GM19328 (cell line): ENCODE results near the gene PSMB8.
"Not testable (repeated sequence)": the region's sequence is repeated elsewhere in the genome, so short reads cannot be mapped to it uniquely, and the experiment has no call there.

ENCODE experiments used
- ATAC-seq: cut with Tn5 transposase; IDR thresholded peaks from one replicate; pipeline ENCODE4 v1.9.1; 2021; ENCODE audit warnings: mild to moderate bottlenecking, moderate library complexity; ENCODE audit not compliant: unreplicated experiment

The PSMB8 gene

DNA sequence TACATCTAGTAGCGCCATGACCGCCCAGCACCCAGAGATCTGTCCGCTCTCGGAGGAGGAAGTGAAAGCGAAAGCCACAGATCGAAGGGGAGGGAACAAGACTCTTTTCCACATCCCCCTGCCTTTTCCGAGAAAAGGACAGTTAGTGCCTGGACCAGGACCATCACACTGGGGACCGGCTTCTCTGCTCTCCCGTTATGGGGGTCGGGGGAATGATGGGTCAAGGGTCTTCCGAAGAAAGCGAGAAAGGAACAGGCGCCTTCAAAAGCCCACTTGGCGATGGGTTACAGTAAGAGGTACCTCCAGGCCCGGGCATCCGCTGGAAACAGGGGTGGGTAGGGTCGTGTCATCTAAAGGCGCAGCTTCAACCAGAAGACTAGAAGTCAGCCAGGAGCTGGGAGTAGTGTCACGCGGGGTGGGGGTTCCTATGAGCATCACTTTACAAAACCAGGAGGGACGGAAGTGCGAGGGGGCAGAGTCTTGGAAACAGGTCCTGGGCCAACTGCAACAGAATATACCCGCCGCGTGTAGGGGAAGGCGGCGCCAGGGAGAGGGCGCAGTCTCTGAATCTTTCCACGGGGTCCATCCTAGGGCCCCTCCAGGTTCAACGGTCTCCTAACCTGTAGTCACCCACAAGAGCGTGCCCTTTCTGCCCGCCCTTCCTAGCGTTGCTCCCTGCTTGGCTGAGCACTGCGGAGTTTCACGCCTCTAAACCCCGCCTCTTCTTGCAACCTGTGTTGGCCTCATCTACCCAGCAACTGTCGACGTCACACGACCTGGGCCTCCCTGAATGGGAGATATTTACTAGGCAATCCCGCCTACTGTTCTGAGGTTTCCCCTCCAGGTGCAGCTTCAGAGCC is at the start of gene PSMB8:
PSMB8 (minus strand) TSS at position 69 of the 860 bp plus-strand sequence; CDS start at position 18, 51 bp downstream.
- peak; percentile 68 for ATAC-seq

DNA sequence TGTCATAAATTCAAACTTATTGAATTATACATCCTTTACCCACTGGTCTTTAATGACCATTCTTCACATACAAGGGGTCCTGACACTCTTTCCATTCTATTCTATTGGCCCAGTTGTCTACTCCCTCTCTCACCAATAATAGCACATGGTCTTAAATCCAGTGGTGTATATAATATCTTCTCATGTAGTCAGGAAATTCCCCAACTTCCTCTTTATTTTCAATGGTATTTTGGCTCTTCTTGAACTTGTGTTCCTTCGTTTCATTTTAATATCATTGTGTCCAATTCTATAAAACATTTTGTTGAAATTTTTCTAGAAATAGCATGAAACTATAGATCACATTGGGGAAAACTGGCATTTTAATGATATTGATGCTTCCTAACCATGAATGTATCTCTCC is 47.0 kb upstream of the PSMB8 start:
- ATAC-seq, result no peak

GRCh38 chr6:32889533-32889932 is 45.7 kb upstream of the PSMB8 start:
- no peak for ATAC-seq

- ATAC-seq, result no peak
Measured at GRCh38 chr6:32888576-32888975, 44.7 kb upstream of the PSMB8 start.

GRCh38 chr6:32887616-32888015 is 43.8 kb upstream of the PSMB8 start:
- ATAC-seq, result no peak

- no peak for ATAC-seq
Measured at GRCh38 chr6:32886681-32887383, 43.0 kb upstream of the PSMB8 start.

DNA sequence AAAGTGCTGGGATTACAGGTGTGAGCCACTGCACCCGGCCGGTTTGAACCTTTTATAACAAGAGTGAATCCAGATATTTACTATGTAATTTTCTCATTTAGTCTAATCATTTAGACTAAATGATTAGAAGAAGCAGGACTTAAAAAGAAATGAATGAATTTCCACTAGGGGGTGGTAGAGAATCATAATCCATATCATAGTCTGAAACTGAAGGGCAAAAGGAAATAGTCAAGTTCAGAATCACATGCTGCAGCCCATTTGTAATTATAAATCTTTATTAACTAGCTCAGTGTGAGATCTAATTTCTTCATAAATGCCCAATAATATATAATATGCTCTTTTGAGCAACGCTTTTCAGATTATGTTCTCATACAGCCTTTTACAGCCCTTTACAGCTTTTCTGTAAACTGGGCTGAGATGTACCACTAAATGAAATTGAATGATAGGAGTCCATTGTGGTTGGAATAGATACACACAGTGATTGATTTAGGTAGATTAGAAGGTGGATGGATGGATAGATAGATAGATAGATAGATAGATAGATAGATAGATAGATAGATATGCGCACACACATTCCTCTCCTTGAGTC is 41.9 kb upstream of the PSMB8 start:
- ATAC-seq, result no peak

DNA sequence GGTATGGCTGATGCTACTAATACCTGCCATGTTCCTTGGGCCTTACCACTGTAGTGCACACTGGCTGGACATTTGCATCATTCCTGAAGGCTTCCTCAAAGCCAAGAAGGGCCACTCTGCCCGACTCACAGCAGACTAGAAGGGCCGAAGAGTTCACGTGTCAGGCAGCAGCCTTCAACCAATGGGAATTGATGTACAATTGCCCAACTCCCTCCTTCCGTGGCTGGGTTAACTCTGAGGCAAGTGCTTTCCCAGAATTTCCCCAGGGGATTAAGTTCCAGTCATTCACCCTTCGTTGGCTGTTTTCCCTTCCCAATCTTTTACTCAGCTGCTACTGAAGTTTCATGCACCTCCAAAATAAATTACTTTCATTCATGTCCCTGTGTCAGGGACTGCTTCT is 39.9 kb upstream of the PSMB8 start:
- ATAC-seq, result no peak

DNA sequence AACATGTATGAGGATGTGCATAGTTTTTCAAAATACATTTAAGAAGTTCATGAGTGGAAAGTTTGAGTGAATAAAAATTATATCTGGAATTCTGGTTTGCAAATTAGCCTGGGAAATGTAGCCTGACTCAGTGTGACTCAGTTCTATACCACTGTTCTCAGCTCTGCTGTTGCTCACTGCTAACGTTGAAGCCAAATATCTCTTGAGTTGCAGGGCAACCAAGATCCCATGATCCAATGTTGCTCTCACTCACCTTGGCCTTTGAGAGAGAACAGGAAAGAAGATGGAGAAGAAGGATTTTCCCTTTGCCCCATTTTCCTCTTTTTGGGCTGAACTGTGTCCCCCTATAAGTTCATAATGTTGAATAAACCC is 39.0 kb upstream of the PSMB8 start:
- no peak for ATAC-seq

DNA sequence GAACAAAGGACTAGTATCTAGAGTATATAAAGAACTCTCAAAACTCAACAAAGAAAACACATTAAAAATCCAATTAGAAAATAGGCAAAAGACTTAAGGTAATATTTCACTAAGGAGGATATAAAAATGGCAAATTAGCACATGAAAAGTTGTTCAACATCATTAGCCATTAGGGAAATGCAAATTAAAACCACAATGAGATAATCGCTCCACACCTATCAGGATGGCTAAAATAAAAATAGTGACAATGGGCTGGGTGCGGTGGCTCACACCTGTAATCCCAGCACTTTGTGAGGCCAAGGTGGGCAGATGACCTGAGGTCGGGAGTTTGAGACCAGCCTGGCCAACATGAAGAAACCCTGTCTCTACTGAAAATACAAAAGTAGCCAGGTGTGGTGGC is 37.1 kb upstream of the PSMB8 start:
- ATAC-seq, result not testable (repeated sequence)

GRCh38 chr6:32879691-32880090 is 35.8 kb upstream of the PSMB8 start:
- no peak for ATAC-seq

DNA sequence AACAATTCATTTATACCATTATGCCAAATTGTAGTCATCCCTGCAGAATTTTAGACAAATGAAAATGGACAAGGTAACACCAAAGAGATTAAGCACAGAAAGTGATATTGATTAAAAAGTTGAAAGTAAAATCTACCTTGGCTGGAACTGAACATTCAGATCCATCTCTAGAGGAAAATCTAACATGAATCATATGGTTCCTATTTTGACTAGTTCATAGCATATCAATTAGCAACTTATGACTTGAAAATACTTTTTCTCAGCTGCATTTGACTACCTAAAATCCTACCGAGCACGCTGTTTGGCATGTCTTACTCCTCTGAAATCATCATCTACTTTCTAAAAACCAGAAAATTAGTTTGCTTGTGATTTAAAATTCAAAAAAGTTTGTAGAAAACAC is 32.8 kb upstream of the PSMB8 start:
- ATAC-seq, result no peak

DNA sequence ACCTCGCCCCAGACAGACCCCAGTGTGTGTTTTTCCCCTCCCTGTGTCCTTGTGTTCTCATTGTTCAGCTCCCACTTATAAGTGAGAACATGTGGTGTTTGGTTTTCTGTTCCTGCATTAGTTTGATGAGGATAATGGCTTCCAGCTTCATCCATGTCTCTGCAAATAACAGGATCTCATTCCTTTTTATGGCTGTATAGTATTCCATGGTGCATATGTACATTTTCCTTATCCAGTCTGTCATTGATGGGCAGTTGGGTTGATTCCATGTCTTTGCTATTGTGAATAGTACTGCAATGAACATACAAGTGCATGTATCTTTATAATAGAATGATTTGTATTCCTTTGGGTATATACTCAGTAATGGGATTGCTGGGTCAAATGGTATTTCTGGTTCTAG is 30.1 kb upstream of the PSMB8 start:
- ATAC-seq, result not testable (repeated sequence)

DNA sequence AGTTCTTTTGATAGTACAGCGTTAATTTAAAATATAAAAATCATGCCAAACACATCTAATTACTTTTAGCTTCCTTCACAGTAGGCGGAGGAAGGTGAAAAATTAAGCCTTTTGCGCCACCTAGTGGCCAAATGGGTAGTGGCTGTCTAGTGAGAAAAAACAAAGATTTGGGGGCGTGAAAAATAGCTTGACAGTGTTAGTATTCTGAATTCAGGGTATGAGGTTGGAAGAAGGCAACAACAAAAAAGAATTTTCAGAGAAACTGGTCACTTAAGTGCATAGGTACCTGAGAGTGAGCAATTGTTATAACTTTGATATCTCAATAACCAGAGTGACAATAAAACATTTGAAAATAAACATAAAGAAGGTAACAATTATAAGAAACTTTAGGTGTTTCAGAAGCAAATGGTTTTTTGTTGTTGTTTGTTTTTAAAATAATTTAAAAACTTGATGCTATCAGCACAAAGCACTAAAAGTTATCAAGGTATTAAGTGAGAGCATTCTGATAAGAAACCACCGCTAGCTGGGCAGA is 24.5 kb upstream of the PSMB8 start:
- ATAC-seq, result no peak

GRCh38 chr6:32867554-32868256 is 23.9 kb upstream of the PSMB8 start:
- ATAC-seq, result no peak

GRCh38 chr6:32867022-32867477 is 23.2 kb upstream of the PSMB8 start:
- ATAC-seq, result no peak

DNA sequence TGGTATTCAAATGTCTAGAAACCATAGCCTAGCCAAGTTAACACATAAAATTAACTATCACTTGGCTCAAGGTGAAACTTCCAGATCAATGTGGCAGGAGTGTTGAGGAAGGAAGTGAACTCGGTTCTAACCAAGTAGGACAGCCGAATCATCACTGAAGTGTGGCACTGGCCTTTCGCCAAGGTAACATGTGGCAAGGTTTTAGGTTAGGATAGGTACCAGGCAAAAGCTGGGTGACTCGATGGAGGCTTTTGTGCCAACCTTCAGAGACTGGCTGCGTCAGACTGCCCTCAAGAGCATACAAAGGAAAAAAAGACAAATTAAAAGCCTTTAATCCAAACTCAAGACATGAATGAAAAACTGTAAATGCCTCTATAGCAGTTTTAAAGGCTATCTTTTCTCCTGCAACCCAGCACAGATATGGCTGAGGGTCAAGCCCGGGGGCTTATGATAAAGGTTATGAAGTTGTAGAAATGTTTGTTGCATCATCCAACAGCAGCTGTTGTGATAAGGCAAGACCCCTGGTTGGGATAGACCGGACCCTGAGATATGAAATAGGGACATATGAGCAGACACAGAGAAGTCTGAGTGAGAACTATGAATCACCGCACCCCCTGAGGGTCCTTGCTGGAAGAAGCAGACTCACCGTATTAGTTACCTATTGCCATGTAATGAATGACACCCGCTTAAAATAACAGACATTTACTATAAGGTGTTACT is 22.0 kb upstream of the PSMB8 start:
- no peak for ATAC-seq

GRCh38 chr6:32862725-32863124 is 18.9 kb upstream of the PSMB8 start:
- ATAC-seq, result no peak

- no peak for ATAC-seq
Measured at GRCh38 chr6:32860674-32861073, 16.8 kb upstream of the PSMB8 start.

- ATAC-seq, result no peak
Measured at GRCh38 chr6:32858194-32858593, 14.3 kb upstream of the PSMB8 start.
